GM23338 (cell line): Measurements from ENCODE around the gene C1QL4. TPM values are rescaled to one million over a fixed set of nuclear protein-coding genes. Genes with fewer than 3 reads are reported as not detected.

ENCODE experiments used
- ATAC-seq: fragments of 200-7000 bp; cut with Tn5 transposase; 3 replicates; pipeline ENCODE4 v1.9.1; 2020
- DNase-seq: peaks from one replicate; pipeline ENCODE4 v3.0.0-alpha.2; 2015; ENCODE audit warnings: low spot score
- H2AFZ ChIP-seq: fragments of 200-600 bp; sonication (generic); 2 replicates; pipeline ENCODE4 v1.8.0; 2016; ENCODE audit warnings: antibody characterized with exemption, mild to moderate bottlenecking, moderate library complexity
- H3F3A ChIP-seq: fragments of 200-600 bp; sonication (generic); replicated peaks from 2 replicates; pipeline ENCODE4 v1.8.0; 2017; ENCODE audit warnings: antibody characterized with exemption, mixed run types, low read depth
- H3K27ac ChIP-seq: fragments of 200-600 bp; sonication (generic); 2 replicates; pipeline ENCODE4 v1.6.1; 2016; ENCODE audit warnings: low read depth
- H3K27me3 ChIP-seq: fragments of 200-600 bp; sonication (generic); 2 replicates; pipeline ENCODE4 v1.8.0; 2016; ENCODE audit warnings: mild to moderate bottlenecking, mixed run types, moderate library complexity; ENCODE audit not compliant: insufficient read depth
- H3K36me3 ChIP-seq: fragments of 200-600 bp; sonication (generic); 2 replicates; pipeline ENCODE4 v1.8.0; 2016; ENCODE audit warnings: mild to moderate bottlenecking; ENCODE audit not compliant: insufficient read depth
- H3K4me1 ChIP-seq: fragments of 200-600 bp; sonication (generic); 2 replicates; pipeline ENCODE4 v1.8.0; 2016; ENCODE audit warnings: mild to moderate bottlenecking, moderate library complexity; ENCODE audit not compliant: insufficient read depth
- H3K4me2 ChIP-seq: fragments of 200-600 bp; sonication (generic); 2 replicates; pipeline ENCODE4 v1.7.1; 2017; ENCODE audit warnings: mixed run types
- H3K4me3 ChIP-seq: fragments of 200-600 bp; sonication (generic); 2 replicates; pipeline ENCODE4 v1.6.1; 2016; ENCODE audit warnings: mixed run types
- H3K79me2 ChIP-seq: fragments of 200-600 bp; sonication (generic); replicated peaks from 2 replicates; pipeline ENCODE4 v1.8.0; 2017; ENCODE audit warnings: mild to moderate bottlenecking; ENCODE audit not compliant: insufficient read depth
- H3K9me2 ChIP-seq: fragments of 200-600 bp; sonication (generic); 2 replicates; pipeline ENCODE4 v1.8.0; 2017; ENCODE audit not compliant: insufficient read depth
- H4K20me1 ChIP-seq: fragments of 200-600 bp; sonication (generic); replicated peaks from 2 replicates; pipeline ENCODE4 v1.8.0; 2017; ENCODE audit warnings: mild to moderate bottlenecking; ENCODE audit not compliant: insufficient read depth
- H3K27ac Mint-ChIP-seq: 2 replicates; pipeline ENCODE4 v1.8.0; 2020; ENCODE audit warnings: inconsistent platforms, mild to moderate bottlenecking, moderate library complexity, mixed read lengths
- H3K27me3 Mint-ChIP-seq: 3 replicates; pipeline ENCODE4 v1.8.0; 2022; ENCODE audit warnings: low read depth, mild to moderate bottlenecking, moderate library complexity, mixed read lengths, inconsistent platforms; ENCODE audit not compliant: insufficient read depth, poor library complexity
- H3K36me3 Mint-ChIP-seq: 3 replicates; pipeline ENCODE4 v1.8.0; 2021; ENCODE audit warnings: low read depth, mild to moderate bottlenecking, inconsistent platforms, moderate library complexity, mixed read lengths
- H3K4me1 Mint-ChIP-seq: 3 replicates; pipeline ENCODE4 v1.8.0; 2020; ENCODE audit warnings: mild to moderate bottlenecking, inconsistent platforms, mixed read lengths
- H3K4me3 Mint-ChIP-seq: 3 replicates; pipeline ENCODE4 v1.8.0; 2021; ENCODE audit warnings: moderate library complexity, mild to moderate bottlenecking, inconsistent platforms, mixed read lengths
- H3K9me3 Mint-ChIP-seq: 3 replicates; pipeline ENCODE4 v1.8.0; 2020; ENCODE audit warnings: moderate library complexity, mild to moderate bottlenecking, inconsistent platforms, mixed read lengths
- CREB1 ChIP-seq: fragments of 250-450 bp; sonication (Bioruptor Pico); IDR thresholded peaks from 2 replicates; pipeline ENCODE4 v1.5.0; 2020; ENCODE audit warnings: low read depth, mild to moderate bottlenecking, moderate library complexity
- CTCF ChIP-seq, 2 experiments: fragments of 200-600 bp in 1 of 2; sonication (generic) in 1 of 2; conservative IDR thresholded peaks; 2 replicates each; pipeline versions ENCODE4 v1.5.1 to v1.6.1; 2016 to 2017; ENCODE audit warnings: antibody characterized with exemption in 2 of 2, low read depth in 2 of 2, mild to moderate bottlenecking in 2 of 2, moderate library complexity in 1 of 2
- ETS1 ChIP-seq: IDR thresholded peaks from 2 replicates; pipeline ENCODE4 v1.6.1; 2016; ENCODE audit warnings: antibody characterized with exemption
- EZH2phosphoT487 ChIP-seq: fragments of 200-600 bp; sonication (generic); IDR thresholded peaks from one replicate; pipeline ENCODE4 v1.8.1; 2018; ENCODE audit warnings: antibody characterized with exemption; ENCODE audit not compliant: unreplicated experiment
- JUNB ChIP-seq: IDR thresholded peaks from one replicate; pipeline ENCODE4 v1.6.1; 2016; ENCODE audit warnings: antibody characterized with exemption; ENCODE audit not compliant: unreplicated experiment
- NANOG ChIP-seq: IDR thresholded peaks from 2 replicates; pipeline ENCODE4 v1.6.1; 2016; ENCODE audit warnings: antibody characterized with exemption, borderline replicate concordance
- REST ChIP-seq: IDR thresholded peaks from one replicate; pipeline ENCODE4 v1.6.1; 2018; ENCODE audit warnings: antibody characterized with exemption; ENCODE audit not compliant: unreplicated experiment
- STAT1 ChIP-seq: IDR thresholded peaks from one replicate; pipeline ENCODE4 v1.6.1; 2016; ENCODE audit warnings: antibody characterized with exemption; ENCODE audit not compliant: unreplicated experiment
- ZNF114 ChIP-seq: fragments of 250-450 bp; sonication (Bioruptor Pico); IDR thresholded peaks from 2 replicates; pipeline ENCODE4 v1.5.0; 2020; ENCODE audit warnings: mild to moderate bottlenecking, moderate library complexity
- ZNF331 ChIP-seq: fragments of 250-450 bp; sonication (Bioruptor Pico); IDR thresholded peaks from 2 replicates; pipeline ENCODE4 v1.5.0; 2020; ENCODE audit warnings: low read depth, mild to moderate bottlenecking, moderate library complexity
- polyA plus RNA-seq: library from polyadenylated mRNA; unstranded; fragments of >200 nt; fragmentation: Nextera tagmentation; extraction: Ambion mirVana; gene quantifications from 2 replicates; pipeline ENCODE4 v1.2.1, GENCODE V29; 2016
- total RNA-seq: library from RNA; depleted of rRNA; stranded (reverse); fragments of >200 nt; shearing (Covaris generic); gene quantifications from 2 replicates; pipeline ENCODE4 v1.2.3, GENCODE V29; 2014

Gene C1QL4
- total and polyA plus RNA-seq, 2 experiments from 2014 or later = not detected

- H3F3A ChIP-seq = peaks cover 9% of the 10 kb centered on the region
- TF ChIP-seq JUNB = no peak
- no peaks in the 10 kb centered on the region for H3K36me3 ChIP-seq
- H3K9me2 ChIP-seq = no peaks in the 10 kb centered on the region
- no peaks in the 10 kb centered on the region for H4K20me1 ChIP-seq
- peaks cover 12% of the 10 kb centered on the region for H3K4me1 ChIP-seq
- H3K27me3 Mint-ChIP-seq = peaks cover 13% of the 10 kb centered on the region
- no peak overlapping the region for H3K27ac ChIP-seq
- H2AFZ ChIP-seq = no peak overlapping the region
- DNase-seq (no peak), ATAC-seq (no peak)
- no peak overlapping the region for H3K4me2 ChIP-seq
- peaks cover 19% of the 10 kb centered on the region for H3K27me3 ChIP-seq
- peaks cover 21% of the 10 kb centered on the region for H3K4me1 Mint-ChIP-seq
- peaks cover 22% of the 10 kb centered on the region for H3K79me2 ChIP-seq
- no peaks in the 10 kb centered on the region for H3K36me3 Mint-ChIP-seq
- no peak overlapping the region for H3K27ac Mint-ChIP-seq
- no peak overlapping the region for H3K4me3 Mint-ChIP-seq
- no peak overlapping the region for H3K4me3 ChIP-seq
- no peaks in the 10 kb centered on the region for H3K9me3 Mint-ChIP-seq
Observed at GRCh38 chr12:49364989-49365388, 28.0 kb upstream of the C1QL4 start.

GRCh38 chr12:49362077-49362476 is 25.1 kb upstream of the C1QL4 start:
- H3K4me1 ChIP-seq = no peaks in the 10 kb centered on the region
- Mint-ChIP-seq H3K4me3 (no peak overlapping the region), H3K9me3 (no peaks in the 10 kb centered on the region), H3K27me3 (peaks cover 17% of the 10 kb centered on the region), H3K4me1 (peaks cover 5% of the 10 kb centered on the region; the same call in 2 of the 3 replicates), H3K27ac (no peak overlapping the region), H3K36me3 (no peaks in the 10 kb centered on the region)
- DNase-seq (no peak), ATAC-seq (no peak)
- no peak overlapping the region for H3K27ac ChIP-seq
- no peaks in the 10 kb centered on the region for H3K79me2 ChIP-seq
- no peaks in the 10 kb centered on the region for H4K20me1 ChIP-seq
- no peaks in the 10 kb centered on the region for H3K36me3 ChIP-seq
- H3K4me3 ChIP-seq = no peak overlapping the region
- H3K9me2 ChIP-seq = no peaks in the 10 kb centered on the region
- H3K27me3 ChIP-seq = peaks cover 19% of the 10 kb centered on the region
- peaks cover 6% of the 10 kb centered on the region; the same call in 1 of the 2 replicates for H3F3A ChIP-seq
- no peak overlapping the region for H2AFZ ChIP-seq
- no peak overlapping the region for H3K4me2 ChIP-seq
- no peak for TF ChIP-seq ZNF114 (CRISPR knock-in tag)
- no peak for TF ChIP-seq EZH2phosphoT487
- no peak for TF ChIP-seq JUNB
- no peak for TF ChIP-seq NANOG
- no peak for TF ChIP-seq REST
- TF ChIP-seq ETS1 = no peak
- TF ChIP-seq CREB1 (CRISPR knock-in tag) = no peak
- TF ChIP-seq ZNF331 = no peak
- TF ChIP-seq STAT1 = no peak
- no peak for TF ChIP-seq CTCF (conservative IDR thresholded peaks at IDR 0.05; ENCODE audit: low read depth in 2 of 2)
